Common myeloid progenitor, CD34-positive (primary cell): ENCODE measurements around the gene ELOVL5.
"Not testable (repeated sequence)": the region's sequence is repeated elsewhere in the genome, so short reads cannot be mapped to it uniquely, and the experiment has no call there.

ENCODE experiments used
- CTCF ChIA-PET: fragments of 350-600 bp; sonication (Branson Sonifier 250); formaldehyde crosslinking; loops from one replicate; lab custom pipeline; 2021; ENCODE audit warnings: antibody characterized with exemption; lab: Charles Lee
- POLR2A ChIA-PET: fragments of 350-600 bp; sonication (Branson Sonifier 250); formaldehyde crosslinking; loops from one replicate; lab custom pipeline; 2021; ENCODE audit warnings: antibody characterized with exemption; lab: Charles Lee
- DNase-seq, 3 donors: peaks; one replicate each; pipeline versions ENCODE4 v3.0.0 to v3.0.0-alpha.2; 2013
- H3K27ac ChIP-seq, 2 experiments: 1 replicate in 1 of 2; 2 replicates in 1 of 2; pipeline ENCODE4 v1.7.0; 2013; ENCODE audit warnings: inconsistent platforms in 2 of 2, low read length in 2 of 2, mild to moderate bottlenecking in 2 of 2, low read depth in 1 of 2, moderate library complexity in 1 of 2; ENCODE audit not compliant: severe bottlenecking in 2 of 2, insufficient read depth in 1 of 2, poor library complexity in 1 of 2
- H3K27me3 ChIP-seq, 5 experiments: replicated peaks in 2 of 5; 1 replicate in 3 of 5; 2 replicates in 2 of 5; pipeline versions ENCODE4 v1.6.1 to v1.7.0; 2013; ENCODE audit warnings: low read length in 4 of 5, mild to moderate bottlenecking in 2 of 5, moderate library complexity in 2 of 5, inconsistent platforms in 1 of 5; ENCODE audit not compliant: insufficient read depth in 5 of 5, control insufficient read depth in 4 of 5
- H3K36me3 ChIP-seq, 4 experiments: 1 replicate in 2 of 4; 2 replicates in 2 of 4; pipeline versions ENCODE4 v1.6.1 to v1.7.0; 2013; ENCODE audit warnings: low read length in 3 of 4, control low read depth in 1 of 4, mild to moderate bottlenecking in 1 of 4; ENCODE audit not compliant: control insufficient read depth in 4 of 4, insufficient read depth in 4 of 4
- H3K4me1 ChIP-seq, 4 experiments: 1 replicate in 3 of 4; 2 replicates in 1 of 4; pipeline versions ENCODE4 v1.6.1 to v1.7.1; 2013; ENCODE audit warnings: low read length in 3 of 4, mild to moderate bottlenecking in 3 of 4, control low read depth in 1 of 4, inconsistent platforms in 1 of 4, moderate library complexity in 1 of 4; ENCODE audit not compliant: control insufficient read depth in 4 of 4, insufficient read depth in 4 of 4; ENCODE audit errors: control extremely low read depth in 1 of 4
- H3K4me3 ChIP-seq, 7 experiments: 1 replicate in 4 of 7; 2 replicates in 3 of 7; pipeline versions ENCODE4 v1.5.1 to v1.7.0; 2013; ENCODE audit warnings: mild to moderate bottlenecking in 7 of 7, low read length in 6 of 7, moderate library complexity in 6 of 7, inconsistent platforms in 2 of 7, low read depth in 2 of 7, control low read depth in 1 of 7; ENCODE audit not compliant: insufficient read depth in 4 of 7, control insufficient read depth in 1 of 7; ENCODE audit errors: extremely low read depth in 1 of 7
- H3K9me3 ChIP-seq, 5 experiments: 1 replicate in 4 of 5; 2 replicates in 1 of 5; pipeline versions ENCODE4 v1.6.1 to v1.7.1; 2013; ENCODE audit warnings: low read length in 4 of 5, mild to moderate bottlenecking in 2 of 5, inconsistent platforms in 1 of 5, low read depth in 1 of 5, moderate library complexity in 1 of 5; ENCODE audit not compliant: control insufficient read depth in 4 of 5, insufficient read depth in 2 of 5; ENCODE audit errors: control extremely low read depth in 1 of 5
- WGBS: methylation state at CpG from one replicate; pipeline ENCODE4 v1.1.5; 2013; ENCODE audit not compliant: insufficient coverage; 5-methylcytosine and 5-hydroxymethylcytosine counted together

ELOVL5 gene

GRCh38 chr6:53304953-53305352 lies 43.8 kb downstream of the ELOVL5 start:
- CTCF ChIA-PET, POLR2A ChIA-PET, H3K36me3 ChIP-seq, H3K27me3 ChIP-seq, H3K27ac ChIP-seq, H3K9me3 ChIP-seq, DNase-seq, H3K4me3 ChIP-seq: not testable (repeated sequence)
- H3K4me1 ChIP-seq, result peaks cover 53 to 77% (median 64%) of the 10 kb centered on the region in 4 experiments
- no CpG with 5 or more reads among the region's 32 CpGs for WGBS

GRCh38 chr6:53302678-53303360 lies 45.9 kb downstream of the ELOVL5 start:
- Histone ChIP-seq H3K4me3 (peak overlapping the region in 6 of 7 experiments; percentile 14 to 67 (median 34)), H3K27ac (peak overlapping the region in 1 of 2 experiments; percentile 64), H3K27me3 (no peaks in the 10 kb centered on the region), H3K9me3 (no peaks in the 10 kb centered on the region), H3K4me1 (peaks cover 45 to 70% (median 58%) of the 10 kb centered on the region in 4 experiments), H3K36me3 (no peaks in the 10 kb centered on the region)
- ChIA-PET CTCF (interaction anchor here (1.1 to 3.3 kb wide), 8 partner anchors 9 to 425 kb away, joined by 3 to 15 read pairs (median 5); no protein-coding TSS in a partner anchor), POLR2A (interaction anchor here (1.0 kb wide), 1 partner anchor 8 kb away, joined by 4 read pairs; no protein-coding TSS in a partner anchor)
- WGBS, result 0% methylated on average over 2 of the region's 6 CpGs
- DNase-seq, result peak in 2 of 3 donors; percentile 63 to 78

- POLR2A ChIA-PET, result interaction anchor here (1.0 kb wide), 1 partner anchor 9 kb away, joined by 4 read pairs; no protein-coding TSS in a partner anchor
- no peak for DNase-seq
- Histone ChIP-seq H3K27me3 (no peaks in the 10 kb centered on the region), H3K4me3 (peak overlapping the region in 2 of 7 experiments; percentile 2 to 67), H3K36me3 (no peaks in the 10 kb centered on the region), H3K27ac (peak overlapping the region in 1 of 2 experiments; percentile 64), H3K4me1 (peaks cover 39 to 62% (median 53%) of the 10 kb centered on the region in 4 experiments), H3K9me3 (no peaks in the 10 kb centered on the region)
- CTCF ChIA-PET, result interaction anchor here (0.6 to 3.7 kb wide), 21 partner anchors 8 to 426 kb away, joined by 3 to 15 read pairs (median 5); partner anchors contain the start of gene ELOVL5
- WGBS, result 85% methylated on average over 2 of the region's 7 CpGs
These were observed 46.8 kb downstream of the ELOVL5 start for GRCh38 chr6:53301801-53302537.

GRCh38 chr6:53300656-53301551 lies 47.8 kb downstream of the ELOVL5 start:
- Histone ChIP-seq H3K36me3 (no peaks in the 10 kb centered on the region), H3K4me1 (peaks cover 39 to 58% (median 50%) of the 10 kb centered on the region in 4 experiments), H3K27me3 (no peaks in the 10 kb centered on the region), H3K27ac (no peak overlapping the region), H3K9me3 (no peaks in the 10 kb centered on the region), H3K4me3 (peak overlapping the region in 2 of 7 experiments; percentile 26 to 34)
- POLR2A ChIA-PET, result interaction anchor here (0.9 kb wide), 1 partner anchor 48 kb away, joined by 7 read pairs; the partner anchor contains the start of gene ELOVL5
- CTCF ChIA-PET, result interaction anchor here (0.6 to 3.7 kb wide), 21 partner anchors 8 to 424 kb away, joined by 3 to 15 read pairs (median 5); partner anchors contain the start of gene ELOVL5
- WGBS, result 27% methylated on average over 9 of the region's 9 CpGs
- peak; percentile 80 to 95 (median 92) for DNase-seq

GRCh38 chr6:53299331-53300005 lies 49.3 kb downstream of the ELOVL5 start:
- Histone ChIP-seq H3K4me3 (no peak overlapping the region), H3K4me1 (peaks cover 41 to 62% (median 53%) of the 10 kb centered on the region in 4 experiments), H3K27me3 (no peaks in the 10 kb centered on the region), H3K36me3 (peaks cover 0 to 7% (median 3%) of the 10 kb centered on the region in 4 experiments), H3K9me3 (no peaks in the 10 kb centered on the region), H3K27ac (no peak overlapping the region)
- WGBS, result 94% methylated on average over 4 of the region's 7 CpGs
- no peak for DNase-seq
- ChIA-PET CTCF (interaction anchor here (1.1 to 3.7 kb wide), 5 partner anchors 10 to 127 kb away, joined by 3 to 15 read pairs (median 4); no protein-coding TSS in a partner anchor), POLR2A (interaction anchor here (0.5 kb wide), 1 partner anchor 278 kb away, joined by 3 read pairs; no protein-coding TSS in a partner anchor)

GRCh38 chr6:53297004-53297403 lies 51.7 kb downstream of the ELOVL5 start:
- ChIA-PET POLR2A (no interaction called here), CTCF (interaction anchor here (0.7 to 1.2 kb wide), 3 partner anchors 12 to 120 kb away, joined by 3 to 4 read pairs (median 3); no protein-coding TSS in a partner anchor)
- H3K4me1 ChIP-seq, result peaks cover 27 to 45% (median 34%) of the 10 kb centered on the region in 4 experiments
- no peak overlapping the region for H3K4me3 ChIP-seq
- DNase-seq, result no peak
- H3K27me3 ChIP-seq, result no peaks in the 10 kb centered on the region
- no peak overlapping the region for H3K27ac ChIP-seq
- WGBS, result 98% methylated on average over 4 of the region's 4 CpGs
- H3K9me3 ChIP-seq, result no peaks in the 10 kb centered on the region
- peaks cover 0 to 25% (median 10%) of the 10 kb centered on the region in 4 experiments for H3K36me3 ChIP-seq
